Type B pancreatic cell (in vitro differentiated cells): ENCODE results near the gene CDH16. TPM values are rescaled to one million over a fixed set of nuclear protein-coding genes. Genes with fewer than 3 reads are reported as not detected.

Source experiments
- DNase-seq: peaks from one replicate; pipeline ENCODE4 v3.0.0; 2021; ENCODE audit warnings: mixed read lengths; ENCODE audit not compliant: unreplicated experiment; ENCODE audit errors: extremely low spot score
- H3K27ac Mint-ChIP-seq: 2 replicates; pipeline ENCODE4 v1.8.0; 2021; ENCODE audit warnings: mild to moderate bottlenecking, mixed read lengths
- H3K27me3 Mint-ChIP-seq: 2 replicates; pipeline ENCODE4 v1.8.0; 2021; ENCODE audit warnings: mixed read lengths
- H3K36me3 Mint-ChIP-seq: 2 replicates; pipeline ENCODE4 v1.8.0; 2021; ENCODE audit warnings: mixed read lengths
- H3K4me1 Mint-ChIP-seq: one replicate; pipeline ENCODE4 v1.8.0; 2021; ENCODE audit warnings: mixed read lengths; ENCODE audit not compliant: unreplicated experiment
- H3K4me3 Mint-ChIP-seq: 2 replicates; pipeline ENCODE4 v1.8.0; 2021; ENCODE audit warnings: mild to moderate bottlenecking, mixed read lengths
- H3K9me3 Mint-ChIP-seq: 2 replicates; pipeline ENCODE4 v1.8.0; 2021; ENCODE audit warnings: mixed read lengths
- total RNA-seq: library from RNA; stranded (reverse); gene quantifications from 2 replicates; pipeline ENCODE4 v1.2.1, GENCODE V29; 2021; ENCODE audit warnings: low replicate concordance
- TF ChIP-seq, protein P1 (sequence below): fragments of 200-600 bp; sonication (generic); conservative IDR thresholded peaks from 2 replicates; pipeline ENCODE4 v1.5.0; 2021; ENCODE audit warnings: antibody characterized with exemption, mild to moderate bottlenecking

Gene CDH16
- total RNA-seq, 1 donor from 2014 or later: 1.7 TPM

DNA sequence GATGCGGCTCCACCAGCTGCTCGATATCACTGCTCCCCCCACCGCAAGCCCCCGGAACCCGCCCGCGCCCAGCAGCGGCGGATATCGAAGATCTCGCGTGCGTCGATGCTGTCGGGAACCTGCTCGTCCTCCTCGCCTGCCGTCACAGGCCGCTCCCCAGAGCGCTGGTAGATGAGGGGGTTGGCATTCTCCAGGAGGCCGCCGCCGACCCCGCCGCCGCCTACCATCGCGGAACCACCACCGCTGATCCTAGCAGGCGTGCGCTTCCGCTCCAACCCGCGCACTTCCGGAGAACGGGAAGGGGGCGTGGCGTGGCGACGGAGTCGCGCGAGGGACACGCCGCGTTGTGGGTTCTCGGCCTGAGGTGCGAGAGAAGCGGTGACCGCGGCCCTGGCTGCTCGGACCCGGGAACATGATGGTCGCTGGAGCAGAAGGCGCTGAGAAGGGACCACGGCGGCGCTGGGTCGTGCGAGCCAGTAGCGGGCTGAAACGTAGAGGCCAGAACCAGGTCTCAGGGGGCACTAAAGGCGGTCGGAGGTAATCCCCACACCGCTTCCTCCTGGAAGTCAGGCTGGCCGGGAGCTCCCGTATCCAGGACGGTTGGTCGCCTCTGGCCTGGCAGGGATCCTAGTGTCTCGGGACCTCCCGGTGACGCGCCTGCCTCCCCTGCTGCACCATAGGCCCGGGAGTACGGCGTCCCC, 15.6 kb upstream of the CDH16 start, which contains the start of gene CIAO2B:
Gene CIAO2B (minus strand): TSS at position 265 of the 701 bp plus-strand sequence. CDS start 38 bp downstream, at position 227.
- Mint-ChIP-seq H3K9me3 (no peaks in the 10 kb centered on the region), H3K36me3 (peaks cover 8% of the 10 kb centered on the region), H3K4me1 (peaks cover 30% of the 10 kb centered on the region), H3K27ac (peak within 1 kb of the TSS; percentile 91), H3K4me3 (peak within 1 kb of the TSS; percentile 97), H3K27me3 (no peaks in the 10 kb centered on the region)
- TF ChIP-seq, protein P1, sequence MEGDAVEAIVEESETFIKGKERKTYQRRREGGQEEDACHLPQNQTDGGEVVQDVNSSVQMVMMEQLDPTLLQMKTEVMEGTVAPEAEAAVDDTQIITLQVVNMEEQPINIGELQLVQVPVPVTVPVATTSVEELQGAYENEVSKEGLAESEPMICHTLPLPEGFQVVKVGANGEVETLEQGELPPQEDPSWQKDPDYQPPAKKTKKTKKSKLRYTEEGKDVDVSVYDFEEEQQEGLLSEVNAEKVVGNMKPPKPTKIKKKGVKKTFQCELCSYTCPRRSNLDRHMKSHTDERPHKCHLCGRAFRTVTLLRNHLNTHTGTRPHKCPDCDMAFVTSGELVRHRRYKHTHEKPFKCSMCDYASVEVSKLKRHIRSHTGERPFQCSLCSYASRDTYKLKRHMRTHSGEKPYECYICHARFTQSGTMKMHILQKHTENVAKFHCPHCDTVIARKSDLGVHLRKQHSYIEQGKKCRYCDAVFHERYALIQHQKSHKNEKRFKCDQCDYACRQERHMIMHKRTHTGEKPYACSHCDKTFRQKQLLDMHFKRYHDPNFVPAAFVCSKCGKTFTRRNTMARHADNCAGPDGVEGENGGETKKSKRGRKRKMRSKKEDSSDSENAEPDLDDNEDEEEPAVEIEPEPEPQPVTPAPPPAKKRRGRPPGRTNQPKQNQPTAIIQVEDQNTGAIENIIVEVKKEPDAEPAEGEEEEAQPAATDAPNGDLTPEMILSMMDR: no peak
- peak; percentile 93 for DNase-seq

DNA sequence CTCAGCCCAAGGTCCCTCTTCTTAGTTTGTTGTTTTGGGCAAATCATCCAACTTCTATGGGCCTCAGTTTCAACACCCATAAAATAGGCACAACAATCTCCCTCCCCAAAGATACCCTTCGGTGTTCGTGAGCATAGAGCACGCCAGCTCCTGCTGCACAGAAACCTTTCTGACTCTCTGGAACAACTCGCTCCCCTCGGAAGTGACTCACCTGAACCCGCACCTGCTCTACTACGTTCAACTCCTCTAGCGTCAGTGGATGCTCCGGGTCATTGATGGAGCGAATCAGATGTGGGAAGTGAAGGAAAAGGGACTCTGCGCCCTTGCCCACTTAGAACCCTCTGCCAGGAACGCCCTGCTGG, 15.1 kb upstream of the CDH16 start:
- peak overlapping the region; percentile 97 for H3K4me3 Mint-ChIP-seq
- H3K4me1 Mint-ChIP-seq: peaks cover 30% of the 10 kb centered on the region
- no peaks in the 10 kb centered on the region for H3K27me3 Mint-ChIP-seq
- no peaks in the 10 kb centered on the region for H3K9me3 Mint-ChIP-seq
- peaks cover 8% of the 10 kb centered on the region for H3K36me3 Mint-ChIP-seq
- no peak for DNase-seq
- TF ChIP-seq, protein P1: no peak
- peak overlapping the region; percentile 91 for H3K27ac Mint-ChIP-seq

DNA sequence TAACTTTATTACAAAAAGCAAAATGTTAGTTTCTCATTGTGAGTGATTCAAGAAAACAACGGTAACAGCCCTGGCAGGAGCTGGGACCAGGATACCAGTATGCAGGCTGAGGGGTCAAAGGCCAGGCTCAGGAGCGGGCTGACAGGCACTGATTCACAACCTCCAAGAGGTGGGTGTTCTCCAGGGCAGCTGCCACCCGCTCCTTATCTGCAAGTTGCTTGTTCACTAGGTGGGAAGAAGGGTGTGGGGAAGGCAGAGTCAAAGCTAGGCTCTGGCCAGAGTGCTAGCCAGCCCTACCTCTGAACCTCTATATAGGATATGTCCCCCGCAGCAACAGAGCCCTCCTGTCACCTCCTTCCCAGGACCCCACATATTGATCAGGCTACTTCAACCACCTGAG, 13.4 kb upstream of the CDH16 start:
- DNase-seq: no peak
- TF ChIP-seq, protein P1: no peak
- Mint-ChIP-seq H3K27me3 (peaks cover 10% of the 10 kb centered on the region), H3K27ac (peak overlapping the region; percentile 91), H3K4me3 (peak overlapping the region; percentile 97), H3K9me3 (no peaks in the 10 kb centered on the region), H3K36me3 (peaks cover 8% of the 10 kb centered on the region), H3K4me1 (peaks cover 24% of the 10 kb centered on the region)

DNA sequence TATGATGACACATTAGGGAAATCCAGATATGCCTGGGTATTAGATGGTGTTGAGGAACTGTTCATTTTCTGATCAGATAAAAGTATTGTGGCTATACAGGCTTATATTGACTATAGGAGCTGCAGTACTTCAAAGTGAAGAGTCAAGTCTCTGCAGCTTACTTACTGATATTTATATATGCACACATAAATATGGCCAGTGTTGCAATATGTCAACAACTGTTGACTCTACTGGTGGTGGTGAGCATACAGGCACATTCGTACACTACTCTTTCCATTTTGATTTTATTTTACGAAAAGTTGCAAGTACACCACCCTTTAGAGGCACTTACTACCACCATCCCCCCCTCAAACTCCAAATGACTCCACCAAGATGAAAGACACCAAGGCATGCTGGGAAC, 13.0 kb upstream of the CDH16 start:
- H3K4me1 Mint-ChIP-seq: peaks cover 23% of the 10 kb centered on the region

DNA sequence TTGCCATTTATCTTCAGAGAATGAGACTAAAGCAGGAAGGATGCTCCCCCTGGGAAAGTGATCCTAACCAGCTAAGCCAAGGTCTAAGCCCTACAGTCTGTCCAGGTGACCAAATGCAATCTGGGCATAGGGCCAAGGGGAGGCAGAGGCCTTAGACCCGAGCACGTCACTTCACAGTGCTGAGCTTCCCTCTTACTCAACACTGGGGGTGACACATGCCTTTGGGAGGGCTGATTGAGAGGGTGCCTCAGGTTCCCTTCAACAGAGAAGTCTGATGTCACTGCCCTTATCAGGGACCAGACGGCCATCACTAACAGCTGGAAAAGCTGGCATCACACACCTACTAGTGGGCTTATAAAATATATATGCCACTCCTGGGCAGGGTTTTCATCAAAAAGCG, 11.5 kb upstream of the CDH16 start:
- Mint-ChIP-seq H3K4me3 (no peak overlapping the region), H3K4me1 (peaks cover 17% of the 10 kb centered on the region), H3K27ac (no peak overlapping the region), H3K27me3 (peaks cover 29% of the 10 kb centered on the region), H3K36me3 (peaks cover 4% of the 10 kb centered on the region), H3K9me3 (no peaks in the 10 kb centered on the region)
- TF ChIP-seq, protein P1: no peak
- no peak for DNase-seq

More for the DNA sequence above, 13.0 kb upstream of the CDH16 start:
- no peak for DNase-seq
- Mint-ChIP-seq H3K27ac (peak overlapping the region; percentile 18), H3K4me3 (peak overlapping the region; percentile 97), H3K27me3 (peaks cover 14% of the 10 kb centered on the region), H3K36me3 (peaks cover 6% of the 10 kb centered on the region), H3K9me3 (no peaks in the 10 kb centered on the region)
- TF ChIP-seq, protein P1: no peak
